Tibial nerve (tissue), 4 donors: ENCODE measurements around the gene TMC7.

ENCODE experiments used
- CTCF ChIP-seq, 5 experiments: fragments of 200-600 bp in 3 of 5; fragments of 450-650 bp in 2 of 5; sonication (generic) in 3 of 5; IDR thresholded peaks; one replicate each; pipeline ENCODE4 v1.5.1; 2016 to 2019; ENCODE audit warnings: antibody characterized with exemption in 5 of 5, mild to moderate bottlenecking in 3 of 5, moderate library complexity in 2 of 5
- EP300 ChIP-seq, 2 donors: sonication (generic); formaldehyde crosslinking; IDR thresholded peaks; one replicate each; pipeline ENCODE4 v1.6.1; 2017; ENCODE audit warnings: antibody characterized with exemption in 2 of 2, mild to moderate bottlenecking in 1 of 2
- POLR2A ChIP-seq, 2 donors: fragments of 450-650 bp; IDR thresholded peaks; one replicate each; pipeline ENCODE4 v1.6.1; 2017; ENCODE audit warnings: antibody characterized with exemption in 2 of 2, mild to moderate bottlenecking in 2 of 2, moderate library complexity in 2 of 2

GRCh38 chr16:19067349-19068236 lies 83.9 kb downstream of the TMC7 start, which contains the start of gene COQ7:
- TF ChIP-seq EP300 (IDR thresholded peaks at IDR 0.05) (peak; percentile 89 to 96), CTCF (IDR thresholded peaks at IDR 0.05) (peak in 2 of 5 experiments; percentile 20 to 46), POLR2A (IDR thresholded peaks at IDR 0.05) (peak; percentile 14 to 62)
